ENCODE measurements around the gene SEMA4D.

DNA sequence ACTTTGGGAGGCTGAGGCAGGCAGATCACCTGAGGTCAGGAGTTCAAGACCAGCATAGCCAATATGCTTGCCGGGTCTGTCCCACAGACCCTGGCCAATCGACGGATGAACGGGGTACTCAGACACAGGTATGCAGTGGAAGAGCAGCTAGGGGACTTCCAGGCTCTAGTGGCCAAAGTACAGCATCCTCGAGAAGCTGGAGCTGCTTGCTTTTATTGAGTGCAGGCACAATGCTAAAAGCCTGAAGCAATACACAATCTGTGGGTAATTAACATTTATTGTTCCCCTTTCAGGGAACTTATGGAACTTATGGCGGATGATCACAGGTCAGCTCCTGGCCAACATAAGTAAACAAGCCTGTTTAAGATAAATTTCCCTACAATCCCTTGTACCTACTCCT is 32.8 kb upstream of the SEMA4D start:
- TF ChIP-seq, protein P1, sequence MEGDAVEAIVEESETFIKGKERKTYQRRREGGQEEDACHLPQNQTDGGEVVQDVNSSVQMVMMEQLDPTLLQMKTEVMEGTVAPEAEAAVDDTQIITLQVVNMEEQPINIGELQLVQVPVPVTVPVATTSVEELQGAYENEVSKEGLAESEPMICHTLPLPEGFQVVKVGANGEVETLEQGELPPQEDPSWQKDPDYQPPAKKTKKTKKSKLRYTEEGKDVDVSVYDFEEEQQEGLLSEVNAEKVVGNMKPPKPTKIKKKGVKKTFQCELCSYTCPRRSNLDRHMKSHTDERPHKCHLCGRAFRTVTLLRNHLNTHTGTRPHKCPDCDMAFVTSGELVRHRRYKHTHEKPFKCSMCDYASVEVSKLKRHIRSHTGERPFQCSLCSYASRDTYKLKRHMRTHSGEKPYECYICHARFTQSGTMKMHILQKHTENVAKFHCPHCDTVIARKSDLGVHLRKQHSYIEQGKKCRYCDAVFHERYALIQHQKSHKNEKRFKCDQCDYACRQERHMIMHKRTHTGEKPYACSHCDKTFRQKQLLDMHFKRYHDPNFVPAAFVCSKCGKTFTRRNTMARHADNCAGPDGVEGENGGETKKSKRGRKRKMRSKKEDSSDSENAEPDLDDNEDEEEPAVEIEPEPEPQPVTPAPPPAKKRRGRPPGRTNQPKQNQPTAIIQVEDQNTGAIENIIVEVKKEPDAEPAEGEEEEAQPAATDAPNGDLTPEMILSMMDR (IDR thresholded peaks at IDR 0.05; ENCODE audit: low read depth, low read length): no peak
- TF ChIP-seq EZH2phosphoT487 (IDR thresholded peaks at IDR 0.05; ENCODE audit: low read depth): no peak
